HL-60 (cell line): ENCODE measurements around the gene RNF214.

Experiments
- GABPA ChIP-seq: IDR thresholded peaks from 2 replicates; pipeline ENCODE4 v1.6.1; 2012; ENCODE audit warnings: low read depth
- POLR2AphosphoS5 ChIP-seq: IDR thresholded peaks from 2 replicates; pipeline ENCODE4 v1.6.1; 2012; ENCODE audit warnings: low read depth
- SPI1 ChIP-seq: IDR thresholded peaks from 2 replicates; pipeline ENCODE4 v1.6.1; 2012; ENCODE audit warnings: low read depth, mild to moderate bottlenecking, borderline replicate concordance
- TF ChIP-seq, protein P1 (sequence below): IDR thresholded peaks from one replicate; pipeline ENCODE4 v1.5.1; 2011; ENCODE audit warnings: low read length, control low read depth, inconsistent platforms; ENCODE audit not compliant: insufficient read depth
- TF ChIP-seq, protein P2 (sequence below): IDR thresholded peaks from 2 replicates; pipeline ENCODE4 v1.6.1; 2012; ENCODE audit warnings: low read depth; ENCODE audit not compliant: insufficient replicate concordance

DNA sequence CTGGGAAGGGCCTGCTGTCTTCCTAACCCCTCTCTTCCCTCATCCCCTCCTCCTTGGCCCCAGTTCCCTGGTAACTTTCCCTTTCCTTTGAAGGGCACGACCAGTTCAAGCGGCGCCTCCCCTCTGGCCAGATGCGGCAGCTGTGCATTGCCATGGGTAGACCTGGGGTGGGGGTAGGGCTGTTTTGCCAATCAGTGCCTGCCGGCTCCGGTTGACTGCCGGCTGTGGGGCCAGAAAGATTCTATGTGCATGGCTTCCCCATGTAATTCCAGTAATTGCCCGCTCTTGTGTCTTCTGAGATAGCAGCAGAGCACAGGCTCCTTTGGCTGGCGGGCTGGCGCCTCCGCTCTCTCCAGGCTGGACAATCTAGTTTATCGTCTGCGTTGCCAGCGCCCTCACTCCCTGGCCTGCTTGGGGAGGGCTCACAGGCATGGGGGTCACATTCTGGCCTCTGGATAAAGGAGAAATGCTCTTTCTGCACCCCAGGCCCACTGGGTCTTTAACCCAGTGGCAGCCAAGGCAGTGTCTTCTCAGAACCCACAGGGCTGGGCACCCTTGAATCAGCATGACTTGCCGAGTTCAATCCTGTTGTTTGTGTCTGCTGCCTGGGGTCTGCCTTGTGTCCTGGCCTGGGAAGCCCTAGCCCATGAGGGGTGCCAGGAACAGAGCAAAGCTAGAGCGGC, 44.5 kb upstream of the RNF214 start:
- TF ChIP-seq, protein P1, sequence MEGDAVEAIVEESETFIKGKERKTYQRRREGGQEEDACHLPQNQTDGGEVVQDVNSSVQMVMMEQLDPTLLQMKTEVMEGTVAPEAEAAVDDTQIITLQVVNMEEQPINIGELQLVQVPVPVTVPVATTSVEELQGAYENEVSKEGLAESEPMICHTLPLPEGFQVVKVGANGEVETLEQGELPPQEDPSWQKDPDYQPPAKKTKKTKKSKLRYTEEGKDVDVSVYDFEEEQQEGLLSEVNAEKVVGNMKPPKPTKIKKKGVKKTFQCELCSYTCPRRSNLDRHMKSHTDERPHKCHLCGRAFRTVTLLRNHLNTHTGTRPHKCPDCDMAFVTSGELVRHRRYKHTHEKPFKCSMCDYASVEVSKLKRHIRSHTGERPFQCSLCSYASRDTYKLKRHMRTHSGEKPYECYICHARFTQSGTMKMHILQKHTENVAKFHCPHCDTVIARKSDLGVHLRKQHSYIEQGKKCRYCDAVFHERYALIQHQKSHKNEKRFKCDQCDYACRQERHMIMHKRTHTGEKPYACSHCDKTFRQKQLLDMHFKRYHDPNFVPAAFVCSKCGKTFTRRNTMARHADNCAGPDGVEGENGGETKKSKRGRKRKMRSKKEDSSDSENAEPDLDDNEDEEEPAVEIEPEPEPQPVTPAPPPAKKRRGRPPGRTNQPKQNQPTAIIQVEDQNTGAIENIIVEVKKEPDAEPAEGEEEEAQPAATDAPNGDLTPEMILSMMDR, result no peak
- no peak for TF ChIP-seq GABPA
- no peak for TF ChIP-seq POLR2AphosphoS5
- TF ChIP-seq, protein P2, sequence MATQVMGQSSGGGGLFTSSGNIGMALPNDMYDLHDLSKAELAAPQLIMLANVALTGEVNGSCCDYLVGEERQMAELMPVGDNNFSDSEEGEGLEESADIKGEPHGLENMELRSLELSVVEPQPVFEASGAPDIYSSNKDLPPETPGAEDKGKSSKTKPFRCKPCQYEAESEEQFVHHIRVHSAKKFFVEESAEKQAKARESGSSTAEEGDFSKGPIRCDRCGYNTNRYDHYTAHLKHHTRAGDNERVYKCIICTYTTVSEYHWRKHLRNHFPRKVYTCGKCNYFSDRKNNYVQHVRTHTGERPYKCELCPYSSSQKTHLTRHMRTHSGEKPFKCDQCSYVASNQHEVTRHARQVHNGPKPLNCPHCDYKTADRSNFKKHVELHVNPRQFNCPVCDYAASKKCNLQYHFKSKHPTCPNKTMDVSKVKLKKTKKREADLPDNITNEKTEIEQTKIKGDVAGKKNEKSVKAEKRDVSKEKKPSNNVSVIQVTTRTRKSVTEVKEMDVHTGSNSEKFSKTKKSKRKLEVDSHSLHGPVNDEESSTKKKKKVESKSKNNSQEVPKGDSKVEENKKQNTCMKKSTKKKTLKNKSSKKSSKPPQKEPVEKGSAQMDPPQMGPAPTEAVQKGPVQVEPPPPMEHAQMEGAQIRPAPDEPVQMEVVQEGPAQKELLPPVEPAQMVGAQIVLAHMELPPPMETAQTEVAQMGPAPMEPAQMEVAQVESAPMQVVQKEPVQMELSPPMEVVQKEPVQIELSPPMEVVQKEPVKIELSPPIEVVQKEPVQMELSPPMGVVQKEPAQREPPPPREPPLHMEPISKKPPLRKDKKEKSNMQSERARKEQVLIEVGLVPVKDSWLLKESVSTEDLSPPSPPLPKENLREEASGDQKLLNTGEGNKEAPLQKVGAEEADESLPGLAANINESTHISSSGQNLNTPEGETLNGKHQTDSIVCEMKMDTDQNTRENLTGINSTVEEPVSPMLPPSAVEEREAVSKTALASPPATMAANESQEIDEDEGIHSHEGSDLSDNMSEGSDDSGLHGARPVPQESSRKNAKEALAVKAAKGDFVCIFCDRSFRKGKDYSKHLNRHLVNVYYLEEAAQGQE, result no peak
- TF ChIP-seq SPI1, result no peak
